ENCODE data around the gene BRMS1. TPM values are rescaled to one million over a fixed set of nuclear protein-coding genes. Genes with fewer than 3 reads are reported as not detected.
A peak's percentile ranks its signal among the peaks of the same experiment; 100 is the strongest.

The BRMS1 gene
- total RNA-seq, 2 experiments from 2014 or later: 55.3 to 56.8 TPM

DNA sequence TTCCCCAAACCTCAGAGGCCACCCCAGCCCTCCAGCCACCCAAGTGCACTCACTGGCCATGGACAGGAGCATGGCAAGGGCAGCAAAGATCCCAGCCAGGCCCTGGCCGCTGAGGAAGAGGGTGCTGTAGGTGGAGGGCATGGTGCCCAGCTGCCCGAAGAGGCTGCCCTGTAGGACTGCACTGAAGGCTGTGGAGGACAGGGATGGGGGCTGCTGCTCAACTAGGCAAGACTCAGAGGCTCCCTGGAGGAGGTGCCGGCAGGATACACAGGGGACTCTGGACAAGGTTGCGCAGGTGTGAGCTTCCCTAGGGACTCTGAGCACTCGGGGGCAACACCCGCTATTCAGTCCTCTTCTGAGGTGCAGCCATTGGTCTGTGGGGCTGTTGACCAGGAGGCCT is 23.6 kb upstream of the BRMS1 start:
- H3K4me3 Mint-ChIP-seq: no peak overlapping the region
- ATAC-seq: no peak

DNA sequence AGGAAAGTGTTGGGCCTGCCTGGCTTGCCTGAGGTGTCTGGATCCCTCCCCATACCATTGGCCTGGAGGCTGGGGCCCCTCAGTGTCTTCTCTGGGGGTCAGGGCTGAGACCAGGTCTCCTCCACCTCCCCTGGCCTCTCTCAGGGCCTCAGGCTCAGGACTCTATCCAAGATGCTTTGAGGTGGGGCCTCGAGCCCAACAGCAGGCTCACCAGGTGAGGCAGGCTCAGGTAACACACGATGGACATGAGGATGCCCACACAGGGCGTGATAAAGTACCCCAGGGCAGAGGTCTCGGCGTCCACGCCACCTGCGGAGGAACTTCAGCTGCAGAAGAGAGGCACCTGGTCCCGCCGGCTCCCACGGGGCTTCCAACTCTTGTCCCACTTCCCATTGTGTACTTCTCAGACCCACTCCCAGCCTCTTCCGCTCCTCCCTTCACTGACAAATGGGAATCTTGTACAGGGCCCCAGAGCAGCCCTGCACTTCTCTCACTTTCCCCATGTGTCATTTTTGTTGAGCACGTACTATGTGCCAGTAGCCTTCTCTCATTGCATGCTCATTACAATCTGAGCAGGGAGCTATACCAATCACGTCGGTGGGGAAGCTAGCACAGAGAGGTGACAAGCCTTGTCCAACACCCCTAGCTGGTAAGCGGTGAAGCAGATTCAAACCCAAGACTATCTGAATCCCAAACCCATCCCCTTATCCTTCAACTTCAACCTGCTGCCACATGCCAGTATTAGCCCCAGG is 22.8 kb upstream of the BRMS1 start:
- Mint-ChIP-seq H3K4me3 (no peak overlapping the region), H3K27me3 (no peaks in the 10 kb centered on the region), H3K4me1 (peaks cover 17% of the 10 kb centered on the region), H3K9me3 (ENCODE audit: low read depth) (no peaks in the 10 kb centered on the region), H3K27ac (no peak overlapping the region), H3K36me3 (no peaks in the 10 kb centered on the region)
- no peak for ATAC-seq
- DNase-seq: no peak
- CTCF ChIA-PET: interaction anchor here (1.0 kb wide), 1 partner anchor 18 kb away, joined by 3 read pairs; no protein-coding TSS in a partner anchor

More for the DNA sequence above, 23.6 kb upstream of the BRMS1 start:
- Mint-ChIP-seq H3K4me1 (peaks cover 19% of the 10 kb centered on the region), H3K27ac (no peak overlapping the region), H3K9me3 (ENCODE audit: low read depth) (no peaks in the 10 kb centered on the region), H3K36me3 (no peaks in the 10 kb centered on the region), H3K27me3 (no peaks in the 10 kb centered on the region)
- DNase-seq: no peak
- CTCF ChIA-PET: interaction anchor here (1.0 kb wide), 1 partner anchor 17 kb away, joined by 3 read pairs; no protein-coding TSS in a partner anchor

DNA sequence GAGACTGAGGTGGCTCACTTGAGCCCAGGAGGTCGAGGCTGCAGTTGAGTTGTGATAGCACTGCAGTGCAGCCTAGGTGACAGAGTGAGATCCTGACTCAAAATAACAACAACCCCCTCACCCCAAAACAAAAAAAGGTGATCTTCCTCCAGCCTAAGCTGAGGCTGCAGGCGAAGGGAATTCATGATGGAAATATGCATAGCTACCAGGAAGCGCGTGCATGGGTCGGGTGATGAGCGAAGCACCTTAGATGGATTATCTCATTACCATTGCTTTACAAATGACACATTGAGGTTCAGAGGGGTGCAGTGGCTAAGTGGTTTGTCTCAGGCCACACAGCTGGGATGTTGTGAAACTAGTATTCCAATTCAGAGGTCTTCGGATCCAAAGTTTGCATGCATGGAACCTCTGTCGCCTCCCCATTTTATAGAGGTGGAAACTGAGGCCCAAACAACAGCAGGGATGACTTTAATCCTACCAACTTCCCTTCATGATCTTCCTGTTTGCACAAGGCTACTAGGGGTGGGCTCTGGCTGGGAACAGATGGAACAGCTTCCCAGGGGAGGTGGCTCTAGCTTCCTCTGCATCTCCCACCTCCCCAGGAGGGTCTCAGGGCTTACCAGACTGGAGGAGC is 22.1 kb upstream of the BRMS1 start:
- Mint-ChIP-seq H3K27ac (no peak overlapping the region), H3K9me3 (ENCODE audit: low read depth) (no peaks in the 10 kb centered on the region), H3K36me3 (no peaks in the 10 kb centered on the region), H3K27me3 (no peaks in the 10 kb centered on the region), H3K4me1 (peaks cover 11% of the 10 kb centered on the region), H3K4me3 (no peak overlapping the region)
- CTCF ChIA-PET: interaction anchor here (0.9 to 3.1 kb wide), 4 partner anchors 11 to 78 kb away, joined by 3 to 9 read pairs (median 6); partner anchors contain the start of gene YIF1A
- DNase-seq (no peak), ATAC-seq (no peak)

DNA sequence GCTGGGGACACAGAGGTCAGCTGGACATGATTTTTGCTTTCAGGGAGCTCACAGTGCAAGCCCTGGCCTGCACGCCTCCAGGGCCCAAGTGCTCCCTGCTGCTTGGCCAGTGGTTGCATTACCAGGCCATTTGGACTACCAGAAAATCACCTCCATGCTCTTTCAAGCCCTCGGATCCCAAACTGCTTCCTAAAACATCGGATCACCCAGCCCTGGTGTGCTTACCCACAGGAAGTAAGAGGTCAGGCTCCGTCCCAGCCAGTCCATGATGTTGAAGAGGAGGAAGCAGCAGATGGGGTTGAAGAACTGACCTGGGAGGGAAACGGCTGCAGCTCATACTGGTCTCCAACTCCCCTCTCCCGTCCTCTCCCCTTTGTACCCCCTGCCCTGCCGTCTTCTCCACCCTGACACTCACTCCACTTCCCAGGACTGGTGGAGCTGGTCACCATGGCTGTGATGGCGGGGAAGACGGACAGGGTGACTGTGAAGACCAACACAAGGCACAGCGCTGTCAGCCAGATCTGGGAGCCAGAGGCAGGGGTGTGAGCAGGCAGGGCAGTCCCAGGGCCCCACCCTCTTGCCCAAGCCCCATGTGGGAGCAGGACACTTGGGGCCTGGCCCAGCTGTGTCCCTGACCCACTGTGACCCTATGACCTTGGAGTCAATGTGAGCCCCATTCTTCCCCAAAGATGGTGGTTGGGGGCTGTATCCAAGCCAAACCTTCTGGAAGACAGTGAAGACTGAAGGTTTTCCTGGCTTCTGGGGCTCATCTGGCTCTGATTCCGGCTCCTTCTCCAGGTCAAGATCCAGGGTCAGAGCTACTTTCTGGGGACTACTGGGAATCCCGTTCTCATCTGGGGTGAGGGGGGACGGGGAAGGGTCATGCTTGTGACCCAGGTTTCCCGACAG is 21.1 kb upstream of the BRMS1 start:
- CTCF ChIA-PET: interaction anchor here (1.0 to 3.4 kb wide), 6 partner anchors 12 to 77 kb away, joined by 3 to 28 read pairs (median 6); partner anchors contain the start of gene YIF1A
- H3K9me3 Mint-ChIP-seq (ENCODE audit: low read depth): no peaks in the 10 kb centered on the region
- no peaks in the 10 kb centered on the region for H3K27me3 Mint-ChIP-seq
- DNase-seq (no peak), ATAC-seq (no peak)
- H3K4me3 Mint-ChIP-seq: no peak overlapping the region
- no peaks in the 10 kb centered on the region for H3K36me3 Mint-ChIP-seq
- H3K27ac Mint-ChIP-seq: no peak overlapping the region
- peaks cover 10% of the 10 kb centered on the region for H3K4me1 Mint-ChIP-seq

DNA sequence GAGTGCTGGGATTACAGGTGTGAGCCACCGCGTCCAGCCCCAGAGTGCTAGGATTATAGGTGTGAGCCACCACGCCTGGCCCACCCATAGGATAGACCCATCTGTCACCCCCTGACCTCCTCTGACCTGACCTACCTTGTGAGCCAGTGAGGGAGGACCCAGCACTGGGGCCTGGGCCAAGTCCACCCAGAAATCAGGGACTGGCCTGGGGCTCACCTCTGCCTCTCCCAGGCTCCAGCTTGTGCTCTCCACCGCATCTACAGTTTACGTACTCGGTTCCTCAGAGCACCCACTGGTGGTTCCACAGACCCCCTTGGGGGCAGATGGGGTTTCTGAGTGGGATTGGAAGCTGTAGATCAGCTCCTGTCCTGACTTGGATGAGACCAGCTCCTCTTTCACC is 20.3 kb upstream of the BRMS1 start:
- CTCF ChIA-PET: interaction anchor here (1.3 to 3.4 kb wide), 4 partner anchors 13 to 30 kb away, joined by 4 to 28 read pairs (median 12); no protein-coding TSS in a partner anchor

DNA sequence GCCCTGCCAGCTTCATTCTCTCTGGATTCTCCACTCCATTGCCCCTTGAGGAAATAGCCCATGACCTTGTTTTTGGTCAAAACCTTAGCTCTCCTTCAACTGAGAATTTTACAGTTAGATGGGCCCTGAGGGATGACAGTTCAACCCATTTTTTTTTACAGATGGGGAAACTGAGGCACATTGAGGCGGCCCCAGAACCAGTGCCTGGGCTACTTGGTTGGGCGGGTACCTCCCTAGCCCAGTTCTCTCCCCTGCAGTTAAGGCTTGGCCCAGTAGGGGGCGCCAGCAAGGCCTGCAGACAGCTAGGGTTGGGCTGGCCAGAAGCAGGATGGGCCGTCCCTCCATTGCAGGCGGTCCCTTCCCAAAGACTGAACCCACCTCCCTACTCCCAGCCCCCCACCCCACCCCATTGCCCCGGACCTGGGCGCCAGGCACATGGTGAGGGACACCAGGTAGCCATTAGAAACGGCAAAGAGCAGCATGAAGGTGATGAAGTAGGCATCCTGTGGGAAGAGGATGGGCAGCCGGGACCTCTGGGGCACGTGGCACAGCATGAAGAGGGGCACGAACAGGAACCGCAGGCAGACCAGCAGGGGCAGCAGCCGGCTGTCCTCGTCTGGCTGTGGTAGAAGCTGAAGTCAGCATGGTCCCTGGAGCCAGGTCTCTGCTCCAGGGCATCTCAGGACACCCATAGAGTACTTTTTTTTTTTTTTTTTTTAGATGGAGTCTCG is 19.1 kb upstream of the BRMS1 start:
- H3K4me3 Mint-ChIP-seq: no peak overlapping the region
- no peaks in the 10 kb centered on the region for H3K9me3 Mint-ChIP-seq (ENCODE audit: low read depth)
- CTCF ChIA-PET: interaction anchor here (0.7 to 3.4 kb wide), 24 partner anchors 8 to 1841 kb away, joined by 3 to 28 read pairs (median 5); partner anchors contain the start of genes B4GAT1, BRMS1, CD248 and MRPL11
- no peak overlapping the region for H3K27ac Mint-ChIP-seq
- no peaks in the 10 kb centered on the region for H3K27me3 Mint-ChIP-seq
- ATAC-seq (peak; percentile 54), DNase-seq (peak; percentile 77)
- H3K4me1 Mint-ChIP-seq: no peaks in the 10 kb centered on the region
- no peaks in the 10 kb centered on the region for H3K36me3 Mint-ChIP-seq

More for the DNA sequence above, 20.3 kb upstream of the BRMS1 start:
- Mint-ChIP-seq H3K27me3 (no peaks in the 10 kb centered on the region), H3K9me3 (ENCODE audit: low read depth) (no peaks in the 10 kb centered on the region), H3K4me1 (peaks cover 4% of the 10 kb centered on the region), H3K36me3 (no peaks in the 10 kb centered on the region), H3K27ac (no peak overlapping the region), H3K4me3 (no peak overlapping the region)
- ATAC-seq: no peak
- DNase-seq: no peak

DNA sequence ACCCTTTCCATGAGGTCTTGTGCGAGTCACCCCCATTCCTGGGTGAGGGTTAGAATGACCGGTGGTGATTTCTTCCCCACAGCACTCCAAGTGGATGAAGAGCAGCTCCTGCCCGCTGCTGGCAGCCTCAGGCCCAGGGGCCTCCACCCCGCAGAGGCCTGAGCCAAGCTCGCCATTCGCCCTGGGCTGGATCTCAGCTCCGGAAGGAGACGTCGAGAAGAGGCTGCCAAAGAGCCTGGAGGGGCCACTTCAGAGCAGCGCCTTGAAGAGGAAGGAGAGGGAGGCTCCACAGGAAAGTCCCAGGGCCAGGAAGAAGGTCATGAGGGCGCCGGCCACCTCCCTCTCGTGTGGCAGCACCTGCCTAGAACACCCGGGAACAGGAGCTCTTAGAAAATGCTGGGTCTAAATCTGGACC is 18.3 kb upstream of the BRMS1 start:
- no peak overlapping the region for H3K27ac Mint-ChIP-seq
- H3K36me3 Mint-ChIP-seq: no peaks in the 10 kb centered on the region
- ATAC-seq: no peak
- no peak overlapping the region for H3K4me3 Mint-ChIP-seq
- no peaks in the 10 kb centered on the region for H3K9me3 Mint-ChIP-seq (ENCODE audit: low read depth)
- no peaks in the 10 kb centered on the region for H3K4me1 Mint-ChIP-seq
- H3K27me3 Mint-ChIP-seq: no peaks in the 10 kb centered on the region
- CTCF ChIA-PET: interaction anchor here (0.8 to 3.4 kb wide), 17 partner anchors 9 to 75 kb away, joined by 3 to 28 read pairs (median 5); partner anchors contain the start of genes B4GAT1, BRMS1, CD248 and MRPL11
- DNase-seq: no peak

DNA sequence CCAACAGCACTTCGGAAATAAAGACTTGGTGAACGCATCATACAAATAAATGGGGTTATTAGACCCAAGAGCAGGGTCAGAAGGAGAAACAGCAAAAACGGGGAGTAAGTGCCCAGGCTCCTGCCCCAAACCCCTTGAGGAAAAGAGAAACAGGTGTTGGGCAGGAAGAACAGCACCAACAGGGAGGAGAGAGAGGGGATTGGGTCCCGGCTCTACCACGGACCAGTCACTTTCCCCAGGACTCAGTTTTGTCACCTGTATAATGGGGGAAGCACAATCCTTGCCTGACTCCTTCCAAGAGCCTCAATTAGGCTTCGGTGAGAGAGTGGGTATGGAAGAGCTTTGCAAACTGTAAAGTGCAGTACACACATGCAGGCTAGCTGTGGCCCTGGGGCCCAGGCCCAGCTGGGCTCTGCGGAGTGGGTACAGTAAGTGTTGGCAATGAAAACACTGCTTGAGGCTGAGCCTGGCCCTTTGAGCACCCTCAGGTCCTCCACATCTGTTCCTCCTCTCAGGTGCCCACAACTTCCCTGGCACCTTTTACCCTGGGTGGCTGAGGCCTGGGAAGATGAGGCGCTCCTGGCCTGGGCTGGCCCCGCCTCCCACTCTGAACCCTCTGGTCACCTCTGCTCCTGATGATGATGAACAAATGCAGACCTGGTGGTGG is 17.7 kb upstream of the BRMS1 start:
- CTCF ChIA-PET: interaction anchor here (0.6 to 3.4 kb wide), 7 partner anchors 9 to 32 kb away, joined by 3 to 28 read pairs (median 10); partner anchors contain the start of genes B4GAT1 and SLC29A2
- H3K4me1 Mint-ChIP-seq: no peaks in the 10 kb centered on the region
- ATAC-seq: no peak
- no peaks in the 10 kb centered on the region for H3K9me3 Mint-ChIP-seq (ENCODE audit: low read depth)
- no peak overlapping the region for H3K27ac Mint-ChIP-seq
- H3K36me3 Mint-ChIP-seq: no peaks in the 10 kb centered on the region
- no peaks in the 10 kb centered on the region for H3K27me3 Mint-ChIP-seq
- no peak overlapping the region for H3K4me3 Mint-ChIP-seq
- no peak for DNase-seq

DNA sequence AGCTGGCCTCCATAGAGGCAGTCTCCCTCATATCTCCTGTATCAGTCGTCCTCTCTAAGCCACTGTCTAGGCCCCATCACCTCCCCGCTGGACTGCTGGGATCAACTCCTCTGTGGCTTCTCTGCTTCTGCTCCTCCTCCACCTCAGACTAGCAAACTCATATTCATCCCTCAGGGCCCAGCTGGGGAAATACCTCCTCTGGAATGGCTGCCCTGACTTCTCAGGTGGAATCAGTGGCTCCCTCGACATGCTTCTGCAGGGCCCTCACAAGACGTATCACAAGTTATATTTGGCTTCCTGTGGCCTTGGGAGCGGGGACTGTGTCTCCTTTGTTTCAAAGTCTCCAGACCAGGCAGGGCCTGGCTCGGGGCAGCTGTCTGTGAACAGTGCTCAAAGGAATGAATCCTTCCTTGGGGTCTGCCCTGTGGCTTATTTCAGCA is 16.6 kb upstream of the BRMS1 start:
- ATAC-seq: no peak
- Mint-ChIP-seq H3K27ac (no peak overlapping the region), H3K4me3 (no peak overlapping the region), H3K27me3 (no peaks in the 10 kb centered on the region), H3K9me3 (ENCODE audit: low read depth) (no peaks in the 10 kb centered on the region), H3K36me3 (no peaks in the 10 kb centered on the region), H3K4me1 (no peaks in the 10 kb centered on the region)
- CTCF ChIA-PET: no interaction called here
- DNase-seq: no peak

DNA sequence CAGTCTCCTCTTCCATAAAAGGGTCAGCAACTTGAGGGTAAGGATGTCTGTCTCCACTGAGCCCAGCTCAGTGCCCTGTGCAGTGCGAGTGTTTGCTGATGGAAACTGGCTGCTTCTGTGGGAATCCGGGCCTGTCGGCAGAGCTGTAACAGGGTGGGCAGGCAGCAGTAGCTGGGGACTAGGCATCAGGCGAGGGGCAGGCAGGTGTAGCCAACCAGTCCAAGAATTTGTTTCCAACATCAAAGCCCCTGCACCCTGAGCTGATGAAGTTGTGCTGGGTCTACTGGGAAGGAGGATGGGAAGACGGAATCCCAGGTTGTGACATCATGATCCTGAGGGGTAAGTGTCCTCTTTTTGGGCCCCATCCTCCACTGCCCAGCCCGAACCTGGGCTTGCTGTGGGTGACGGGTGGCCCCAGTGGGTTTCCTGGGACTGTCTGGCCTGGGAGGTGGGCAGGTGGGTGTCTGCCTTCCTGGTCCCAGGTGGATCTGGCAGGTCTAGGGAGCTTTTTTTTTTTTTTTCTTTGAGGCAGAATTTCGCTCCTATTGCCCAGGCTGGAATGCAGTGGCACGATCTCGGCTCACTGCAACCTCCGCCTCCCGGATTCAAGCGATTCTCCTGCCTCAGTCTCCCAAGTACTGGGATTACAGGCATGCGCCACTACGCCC is 15.6 kb upstream of the BRMS1 start:
- CTCF ChIA-PET: interaction anchor here (0.6 to 1.5 kb wide), 2 partner anchors 26 to 31 kb away, joined by 3 to 7 read pairs; no protein-coding TSS in a partner anchor
- Mint-ChIP-seq H3K9me3 (ENCODE audit: low read depth) (no peaks in the 10 kb centered on the region), H3K4me3 (no peak overlapping the region), H3K36me3 (peaks cover 2% of the 10 kb centered on the region), H3K27me3 (no peaks in the 10 kb centered on the region), H3K27ac (no peak overlapping the region), H3K4me1 (no peaks in the 10 kb centered on the region)
- ATAC-seq (no peak), DNase-seq (no peak)

DNA sequence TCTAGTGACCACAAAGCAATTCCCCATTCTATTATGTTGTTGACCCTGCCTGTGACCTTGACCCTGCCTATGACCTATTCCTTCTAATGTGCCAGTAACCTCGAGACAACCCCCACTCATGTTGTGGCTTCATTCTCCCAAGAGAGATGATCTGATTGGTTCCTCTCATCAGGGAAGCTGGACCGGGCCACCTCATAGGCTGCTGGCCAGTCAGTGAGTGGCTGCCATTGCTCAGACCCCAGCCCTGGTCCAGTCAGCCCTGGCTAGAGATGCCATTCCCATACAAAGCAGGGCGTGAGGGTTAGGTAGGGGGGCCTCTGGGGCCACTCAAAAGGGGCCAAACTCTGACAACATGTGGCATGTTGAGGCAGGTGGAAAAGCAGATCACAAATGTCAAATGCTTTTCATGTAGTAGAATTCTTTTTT is 14.8 kb upstream of the BRMS1 start:
- Mint-ChIP-seq H3K4me1 (no peaks in the 10 kb centered on the region), H3K9me3 (ENCODE audit: low read depth) (no peaks in the 10 kb centered on the region), H3K36me3 (peaks cover 2% of the 10 kb centered on the region), H3K27ac (no peak overlapping the region), H3K27me3 (no peaks in the 10 kb centered on the region), H3K4me3 (no peak overlapping the region)
- CTCF ChIA-PET: interaction anchor here (1.5 kb wide), 1 partner anchor 27 kb away, joined by 7 read pairs; no protein-coding TSS in a partner anchor
- DNase-seq: no peak
- no peak for ATAC-seq
